SK-N-SH (cell line): ENCODE results near the gene CHRNB1. TPM values are rescaled to one million over a fixed set of nuclear protein-coding genes. Genes with fewer than 3 reads are reported as not detected.

Experiments used
- CTCF ChIA-PET: fragments of 300-600, 350-600 bp; formaldehyde crosslinking; extraction: SDS; loops from one replicate; lab custom pipeline; 2021; lab: Yijun Ruan, JAX
- POLR2A ChIA-PET: fragments of 350-600 bp; sonication (Branson Sonifier 250); formaldehyde crosslinking; extraction: SDS; loops from one replicate; lab custom pipeline; 2020; ENCODE audit warnings: antibody characterized with exemption, inconsistent platforms; lab: Yijun Ruan, JAX
- DNase-seq: peaks from one replicate; pipeline ENCODE4 v3.0.0; 2012
- H2AFZ ChIP-seq: fragments of 200-600 bp; sonication (generic); 2 replicates; pipeline ENCODE4 v1.8.1; 2016; ENCODE audit warnings: antibody characterized with exemption, mild to moderate bottlenecking, low read depth
- H3F3A ChIP-seq: fragments of 200-600 bp; sonication (generic); replicated peaks from 2 replicates; pipeline ENCODE3; 2016; ENCODE audit warnings: antibody characterized with exemption, mild to moderate bottlenecking; ENCODE audit not compliant: insufficient read depth
- H3K27ac ChIP-seq, 2 experiments: fragments of 200-500 bp in 1 of 2; fragments of 200-600 bp in 1 of 2; sonication (Bioruptor generic) in 1 of 2; sonication (generic), shearing (Covaris generic) in 1 of 2; 2 replicates each; pipeline versions ENCODE4 v1.5.1 to v1.6.1; 2014 to 2016; ENCODE audit warnings: low read depth in 2 of 2, inconsistent platforms in 1 of 2, low read length in 1 of 2, mild to moderate bottlenecking in 1 of 2, mixed read lengths in 1 of 2
- H3K27me3 ChIP-seq: fragments of 200-600 bp; sonication (generic), shearing (Covaris generic); 2 replicates; pipeline ENCODE4 v1.6.1; 2016; ENCODE audit warnings: mixed run types; ENCODE audit not compliant: insufficient read depth
- H3K36me3 ChIP-seq, 2 experiments: fragments of 200-500 bp in 1 of 2; fragments of 200-600 bp in 1 of 2; sonication (Bioruptor generic) in 1 of 2; sonication (generic) in 1 of 2; replicated peaks in 1 of 2; 2 replicates each; pipeline versions ENCODE3 to v1.5.1; 2014 to 2016; ENCODE audit warnings: low read length in 1 of 2, mild to moderate bottlenecking in 1 of 2; ENCODE audit not compliant: insufficient read depth in 2 of 2, control insufficient read depth in 1 of 2
- H3K4me1 ChIP-seq, 2 experiments: fragments of 200-500 bp in 1 of 2; fragments of 200-600 bp in 1 of 2; sonication (Bioruptor generic) in 1 of 2; sonication (generic), shearing (Covaris generic) in 1 of 2; 2 replicates each; pipeline versions ENCODE4 v1.5.1 to v1.6.1; 2014 to 2016; ENCODE audit warnings: low read depth in 1 of 2, low read length in 1 of 2, mixed run types in 1 of 2; ENCODE audit not compliant: insufficient read depth in 2 of 2, control insufficient read depth in 1 of 2
- H3K4me2 ChIP-seq: fragments of 200-600 bp; sonication (generic), shearing (Covaris generic); 2 replicates; pipeline ENCODE4 v1.6.1; 2017; ENCODE audit warnings: mixed run types
- H3K4me3 ChIP-seq, 2 experiments: fragments of 200-500 bp in 1 of 2; fragments of 200-600 bp in 1 of 2; sonication (Bioruptor generic) in 1 of 2; sonication (generic), shearing (Covaris generic) in 1 of 2; 2 replicates each; pipeline versions ENCODE4 v1.5.1 to v1.8.1; 2014 to 2016; ENCODE audit warnings: low read depth in 2 of 2, inconsistent platforms in 1 of 2, low read length in 1 of 2, mild to moderate bottlenecking in 1 of 2, mixed read lengths in 1 of 2, moderate library complexity in 1 of 2
- H3K79me2 ChIP-seq: fragments of 200-600 bp; sonication (generic); 2 replicates; pipeline ENCODE4 v1.8.1; 2017; ENCODE audit warnings: mild to moderate bottlenecking; ENCODE audit not compliant: insufficient read depth
- H3K9ac ChIP-seq: fragments of 200-600 bp; sonication (generic); 2 replicates; pipeline ENCODE4 v1.6.1; 2017; ENCODE audit warnings: mixed run types
- H3K9me2 ChIP-seq: fragments of 200-600 bp; sonication (generic); 2 replicates; pipeline ENCODE4 v1.6.1; 2017; ENCODE audit warnings: mixed run types
- H3K9me3 ChIP-seq: fragments of 200-600 bp; sonication (generic); 2 replicates; pipeline ENCODE4 v1.6.1; 2017; ENCODE audit warnings: mixed run types, mild to moderate bottlenecking, moderate library complexity
- H4K20me1 ChIP-seq: fragments of 200-600 bp; sonication (generic); 2 replicates; pipeline ENCODE4 v1.6.1; 2017; ENCODE audit warnings: mild to moderate bottlenecking, mixed run types; ENCODE audit not compliant: insufficient read depth
- CHD2 ChIP-seq: fragments of 150-350 bp; IDR thresholded peaks from 2 replicates; pipeline ENCODE4 v1.6.1; 2018; ENCODE audit warnings: low read length; ENCODE audit not compliant: partially characterized antibody
- ELF1 ChIP-seq: IDR thresholded peaks from 2 replicates; pipeline ENCODE4 v1.4.0; 2012
- JUND ChIP-seq: IDR thresholded peaks from 2 replicates; pipeline ENCODE4 v1.4.0; 2012
- MXI1 ChIP-seq: IDR thresholded peaks from 2 replicates; pipeline ENCODE4 v1.6.1; 2012; ENCODE audit warnings: mild to moderate bottlenecking, low read depth, low read length, improper control_type of control experiment
- NFIC ChIP-seq: IDR thresholded peaks from 2 replicates; pipeline ENCODE4 v1.4.0; 2012; ENCODE audit warnings: borderline replicate concordance
- NRF1 ChIP-seq: IDR thresholded peaks from 2 replicates; pipeline ENCODE4 v1.6.1; 2012; ENCODE audit warnings: low read depth, mild to moderate bottlenecking, low read length
- POLR2AphosphoS5 ChIP-seq: IDR thresholded peaks from 2 replicates; pipeline ENCODE4 v1.6.1; 2012; ENCODE audit warnings: low read depth, low read length
- RAD21 ChIP-seq: IDR thresholded peaks from 2 replicates; pipeline ENCODE4 v1.6.1; 2012; ENCODE audit warnings: mild to moderate bottlenecking, low read length
- RCOR1 ChIP-seq: fragments of 150-350 bp; IDR thresholded peaks from 2 replicates; pipeline ENCODE4 v1.6.1; 2017; ENCODE audit warnings: antibody characterized with exemption, low read length
- RXRA ChIP-seq: IDR thresholded peaks from 2 replicates; pipeline ENCODE4 v1.4.0; 2012; ENCODE audit warnings: low read depth, mild to moderate bottlenecking, borderline replicate concordance
- SIN3A ChIP-seq: IDR thresholded peaks from 2 replicates; pipeline ENCODE4 v1.6.1; 2012; ENCODE audit warnings: low read depth, mild to moderate bottlenecking, low read length, moderate library complexity, borderline replicate concordance
- SMC3 ChIP-seq: IDR thresholded peaks from 2 replicates; pipeline ENCODE4 v1.6.1; 2012; ENCODE audit warnings: low read depth, low read length, improper control_type of control experiment
- TAF1 ChIP-seq: IDR thresholded peaks from 2 replicates; pipeline ENCODE4 v1.6.1; 2012; ENCODE audit warnings: low read depth, mild to moderate bottlenecking, low read length, moderate library complexity, borderline replicate concordance
- WGBS: methylation state at CpG from one replicate; pipeline ENCODE4 v1.1.6; 2017; ENCODE audit warnings: low lambda C conversion rate; 5-methylcytosine and 5-hydroxymethylcytosine counted together
- polyA plus RNA-seq, 3 experiments: library from polyadenylated mRNA; depleted of rRNA; stranded (reverse); fragments of >200 nt; gene quantifications; 2 replicates each; pipeline ENCODE4 v1.2.3, GENCODE V29; 2012
- TF ChIP-seq, protein P1 (sequence below): fragments of 150-350 bp; IDR thresholded peaks from 2 replicates; pipeline ENCODE4 v1.6.1; 2016; ENCODE audit warnings: mild to moderate bottlenecking, low read depth, low read length
- TF ChIP-seq, protein P2 (sequence below): IDR thresholded peaks from 2 replicates; pipeline ENCODE4 v1.4.0; 2012; ENCODE audit warnings: low read depth, borderline replicate concordance
- TF ChIP-seq, protein P3 (sequence below): IDR thresholded peaks from 2 replicates; pipeline ENCODE4 v1.4.0; 2012; ENCODE audit warnings: low read depth
- TF ChIP-seq, protein P4 (sequence below): fragments of 200-600 bp; sonication (generic); IDR thresholded peaks from 2 replicates; pipeline ENCODE4 v1.6.1; 2017; ENCODE audit warnings: antibody characterized with exemption, mild to moderate bottlenecking, moderate library complexity
- TF ChIP-seq, protein P5 (sequence below): fragments of 150-350 bp; IDR thresholded peaks from 2 replicates; pipeline ENCODE4 v1.6.1; 2017; ENCODE audit warnings: antibody characterized with exemption, low read length, low read depth, borderline replicate concordance
- TF ChIP-seq, protein P6 (sequence below): IDR thresholded peaks from 2 replicates; pipeline ENCODE4 v1.4.0; 2012; ENCODE audit warnings: low read depth, borderline replicate concordance

The CHRNB1 gene
- polyA plus RNA-seq, 1 of the 3 experiments (the other 2 are of a cell fraction), result 26.8 TPM

DNA sequence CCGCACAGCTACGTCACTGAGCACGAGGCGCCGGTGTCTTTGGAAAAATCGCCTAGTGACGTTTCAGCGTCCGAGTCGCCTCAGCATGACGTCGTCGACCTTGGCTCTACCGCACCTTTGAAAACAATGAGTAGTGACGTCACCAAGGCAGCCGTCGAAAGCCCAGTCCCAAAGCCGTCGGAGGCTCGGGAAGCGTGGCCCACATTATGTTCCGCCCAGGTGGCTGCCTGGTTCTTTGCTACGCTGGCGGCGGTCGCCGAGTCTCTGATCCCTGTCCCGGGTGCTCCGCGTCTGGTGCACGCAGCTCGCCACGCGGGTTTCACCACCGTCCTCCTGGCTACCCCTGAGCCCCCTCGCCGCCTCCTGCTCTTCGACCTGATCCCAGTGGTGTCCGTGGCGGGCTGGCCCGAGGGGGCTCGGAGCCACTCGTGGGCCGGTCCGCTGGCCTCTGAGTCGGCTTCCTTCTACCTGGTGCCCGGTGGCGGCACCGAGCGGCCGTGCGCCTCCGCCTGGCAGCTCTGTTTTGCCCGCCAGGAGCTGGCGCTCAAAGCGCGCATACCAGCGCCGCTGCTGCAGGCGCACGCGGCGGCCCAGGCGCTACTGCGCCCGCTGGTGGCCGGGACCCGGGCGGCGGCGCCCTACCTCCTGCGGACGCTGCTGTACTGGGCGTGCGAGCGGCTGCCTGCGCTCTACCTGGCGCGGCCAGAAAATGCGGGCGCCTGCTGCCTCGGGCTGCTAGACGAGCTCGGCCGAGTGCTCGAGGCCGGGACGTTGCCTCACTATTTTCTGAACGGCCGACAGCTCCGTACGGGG is 8.1 kb upstream of the CHRNB1 start:
- Histone ChIP-seq H3K4me3 (peak overlapping the region; percentile 23 to 86; a peak in 2 of 4 replicates), H2AFZ (no peak overlapping the region), H3F3A (peaks cover 14% of the 10 kb centered on the region), H3K9me3 (no peaks in the 10 kb centered on the region), H4K20me1 (no peaks in the 10 kb centered on the region), H3K79me2 (peaks cover 7% of the 10 kb centered on the region; the same call in 1 of the 2 replicates), H3K27ac (no peak overlapping the region), H3K9me2 (no peaks in the 10 kb centered on the region), H3K27me3 (no peaks in the 10 kb centered on the region), H3K4me2 (peak overlapping the region; percentile 91), H3K9ac (no peak overlapping the region), H3K36me3 (peaks cover 0 to 4% of the 10 kb centered on the region in 2 experiments), H3K4me1 (peaks cover 0 to 27% of the 10 kb centered on the region in 2 experiments; a peak in 1 of 4 replicates)
- 60% methylated on average over 33 of the region's 92 CpGs for WGBS
- TF ChIP-seq MXI1 (peak; percentile 54), TAF1 (no peak), ELF1 (no peak), JUND (no peak), SIN3A (peak; percentile 23; the same call in 1 of the 2 replicates), RXRA (no peak), SMC3 (peak; percentile 53; the same call in 1 of the 2 replicates), CHD2 (no peak), POLR2AphosphoS5 (no peak), NFIC (no peak), NRF1 (no peak), RCOR1 (no peak), RAD21 (peak; percentile 63)
- TF ChIP-seq, protein P1, sequence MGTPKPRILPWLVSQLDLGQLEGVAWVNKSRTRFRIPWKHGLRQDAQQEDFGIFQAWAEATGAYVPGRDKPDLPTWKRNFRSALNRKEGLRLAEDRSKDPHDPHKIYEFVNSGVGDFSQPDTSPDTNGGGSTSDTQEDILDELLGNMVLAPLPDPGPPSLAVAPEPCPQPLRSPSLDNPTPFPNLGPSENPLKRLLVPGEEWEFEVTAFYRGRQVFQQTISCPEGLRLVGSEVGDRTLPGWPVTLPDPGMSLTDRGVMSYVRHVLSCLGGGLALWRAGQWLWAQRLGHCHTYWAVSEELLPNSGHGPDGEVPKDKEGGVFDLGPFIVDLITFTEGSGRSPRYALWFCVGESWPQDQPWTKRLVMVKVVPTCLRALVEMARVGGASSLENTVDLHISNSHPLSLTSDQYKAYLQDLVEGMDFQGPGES, result no peak
- TF ChIP-seq, protein P2, sequence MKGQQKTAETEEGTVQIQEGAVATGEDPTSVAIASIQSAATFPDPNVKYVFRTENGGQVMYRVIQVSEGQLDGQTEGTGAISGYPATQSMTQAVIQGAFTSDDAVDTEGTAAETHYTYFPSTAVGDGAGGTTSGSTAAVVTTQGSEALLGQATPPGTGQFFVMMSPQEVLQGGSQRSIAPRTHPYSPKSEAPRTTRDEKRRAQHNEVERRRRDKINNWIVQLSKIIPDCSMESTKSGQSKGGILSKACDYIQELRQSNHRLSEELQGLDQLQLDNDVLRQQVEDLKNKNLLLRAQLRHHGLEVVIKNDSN, result no peak
- TF ChIP-seq, protein P3, sequence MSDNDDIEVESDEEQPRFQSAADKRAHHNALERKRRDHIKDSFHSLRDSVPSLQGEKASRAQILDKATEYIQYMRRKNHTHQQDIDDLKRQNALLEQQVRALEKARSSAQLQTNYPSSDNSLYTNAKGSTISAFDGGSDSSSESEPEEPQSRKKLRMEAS, result peak; percentile 34; the same call in 1 of the 2 replicates
- TF ChIP-seq, protein P4, sequence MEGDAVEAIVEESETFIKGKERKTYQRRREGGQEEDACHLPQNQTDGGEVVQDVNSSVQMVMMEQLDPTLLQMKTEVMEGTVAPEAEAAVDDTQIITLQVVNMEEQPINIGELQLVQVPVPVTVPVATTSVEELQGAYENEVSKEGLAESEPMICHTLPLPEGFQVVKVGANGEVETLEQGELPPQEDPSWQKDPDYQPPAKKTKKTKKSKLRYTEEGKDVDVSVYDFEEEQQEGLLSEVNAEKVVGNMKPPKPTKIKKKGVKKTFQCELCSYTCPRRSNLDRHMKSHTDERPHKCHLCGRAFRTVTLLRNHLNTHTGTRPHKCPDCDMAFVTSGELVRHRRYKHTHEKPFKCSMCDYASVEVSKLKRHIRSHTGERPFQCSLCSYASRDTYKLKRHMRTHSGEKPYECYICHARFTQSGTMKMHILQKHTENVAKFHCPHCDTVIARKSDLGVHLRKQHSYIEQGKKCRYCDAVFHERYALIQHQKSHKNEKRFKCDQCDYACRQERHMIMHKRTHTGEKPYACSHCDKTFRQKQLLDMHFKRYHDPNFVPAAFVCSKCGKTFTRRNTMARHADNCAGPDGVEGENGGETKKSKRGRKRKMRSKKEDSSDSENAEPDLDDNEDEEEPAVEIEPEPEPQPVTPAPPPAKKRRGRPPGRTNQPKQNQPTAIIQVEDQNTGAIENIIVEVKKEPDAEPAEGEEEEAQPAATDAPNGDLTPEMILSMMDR, result peak; percentile 51
- TF ChIP-seq, protein P5, sequence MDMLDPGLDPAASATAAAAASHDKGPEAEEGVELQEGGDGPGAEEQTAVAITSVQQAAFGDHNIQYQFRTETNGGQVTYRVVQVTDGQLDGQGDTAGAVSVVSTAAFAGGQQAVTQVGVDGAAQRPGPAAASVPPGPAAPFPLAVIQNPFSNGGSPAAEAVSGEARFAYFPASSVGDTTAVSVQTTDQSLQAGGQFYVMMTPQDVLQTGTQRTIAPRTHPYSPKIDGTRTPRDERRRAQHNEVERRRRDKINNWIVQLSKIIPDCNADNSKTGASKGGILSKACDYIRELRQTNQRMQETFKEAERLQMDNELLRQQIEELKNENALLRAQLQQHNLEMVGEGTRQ, result no peak
- TF ChIP-seq, protein P6, sequence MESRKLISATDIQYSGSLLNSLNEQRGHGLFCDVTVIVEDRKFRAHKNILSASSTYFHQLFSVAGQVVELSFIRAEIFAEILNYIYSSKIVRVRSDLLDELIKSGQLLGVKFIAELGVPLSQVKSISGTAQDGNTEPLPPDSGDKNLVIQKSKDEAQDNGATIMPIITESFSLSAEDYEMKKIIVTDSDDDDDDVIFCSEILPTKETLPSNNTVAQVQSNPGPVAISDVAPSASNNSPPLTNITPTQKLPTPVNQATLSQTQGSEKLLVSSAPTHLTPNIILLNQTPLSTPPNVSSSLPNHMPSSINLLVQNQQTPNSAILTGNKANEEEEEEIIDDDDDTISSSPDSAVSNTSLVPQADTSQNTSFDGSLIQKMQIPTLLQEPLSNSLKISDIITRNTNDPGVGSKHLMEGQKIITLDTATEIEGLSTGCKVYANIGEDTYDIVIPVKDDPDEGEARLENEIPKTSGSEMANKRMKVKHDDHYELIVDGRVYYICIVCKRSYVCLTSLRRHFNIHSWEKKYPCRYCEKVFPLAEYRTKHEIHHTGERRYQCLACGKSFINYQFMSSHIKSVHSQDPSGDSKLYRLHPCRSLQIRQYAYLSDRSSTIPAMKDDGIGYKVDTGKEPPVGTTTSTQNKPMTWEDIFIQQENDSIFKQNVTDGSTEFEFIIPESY, result no peak
- ChIA-PET CTCF (interaction anchor here (0.6 to 3.9 kb wide), 38 partner anchors 9 to 702 kb away, joined by 3 to 27 read pairs (median 4); partner anchors contain the start of genes ACAP1, CHRNB1, NLGN2 and POLR2A), POLR2A (interaction anchor here (1.0 to 1.9 kb wide), 4 partner anchors 33 to 80 kb away, joined by 3 to 11 read pairs (median 4); partner anchors contain the start of genes POLR2A and TMEM256)
- peak; percentile 80 for DNase-seq
